ENCODE data around the gene GJB1.

DNA sequence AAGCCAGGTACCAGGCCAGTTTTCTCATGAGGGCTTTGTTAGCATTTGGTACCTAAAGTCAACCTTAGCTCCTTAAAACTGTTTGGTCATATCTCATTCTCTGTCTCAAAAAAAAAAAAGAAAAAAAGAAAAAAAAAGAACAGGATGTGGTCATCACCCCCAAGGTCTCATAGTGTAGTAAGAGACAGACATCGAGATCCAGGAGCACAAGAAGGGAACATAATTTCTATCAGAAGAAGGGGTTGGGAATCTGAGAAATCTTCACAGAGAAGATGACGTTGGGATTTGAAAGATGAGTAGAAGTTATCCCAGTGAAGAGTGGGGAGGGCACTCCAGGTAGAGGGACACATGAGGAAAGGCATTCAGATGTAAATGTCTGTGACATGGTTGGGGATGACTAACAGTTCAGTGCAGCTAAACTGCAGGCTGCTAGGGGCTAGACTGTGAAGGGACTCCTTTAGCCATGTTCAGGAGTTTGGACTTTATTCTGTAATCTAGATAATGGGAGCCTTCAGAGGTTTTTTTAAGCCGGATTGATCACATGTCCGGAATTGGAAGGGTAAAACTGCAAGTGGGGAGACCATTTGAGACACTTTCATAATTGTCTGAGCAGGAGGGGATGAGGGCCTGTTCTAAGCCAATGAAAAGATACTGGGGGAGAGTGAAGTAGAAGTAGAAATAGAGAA lies 26.9 kb upstream of the GJB1 start:
- TF ChIP-seq, protein P1, sequence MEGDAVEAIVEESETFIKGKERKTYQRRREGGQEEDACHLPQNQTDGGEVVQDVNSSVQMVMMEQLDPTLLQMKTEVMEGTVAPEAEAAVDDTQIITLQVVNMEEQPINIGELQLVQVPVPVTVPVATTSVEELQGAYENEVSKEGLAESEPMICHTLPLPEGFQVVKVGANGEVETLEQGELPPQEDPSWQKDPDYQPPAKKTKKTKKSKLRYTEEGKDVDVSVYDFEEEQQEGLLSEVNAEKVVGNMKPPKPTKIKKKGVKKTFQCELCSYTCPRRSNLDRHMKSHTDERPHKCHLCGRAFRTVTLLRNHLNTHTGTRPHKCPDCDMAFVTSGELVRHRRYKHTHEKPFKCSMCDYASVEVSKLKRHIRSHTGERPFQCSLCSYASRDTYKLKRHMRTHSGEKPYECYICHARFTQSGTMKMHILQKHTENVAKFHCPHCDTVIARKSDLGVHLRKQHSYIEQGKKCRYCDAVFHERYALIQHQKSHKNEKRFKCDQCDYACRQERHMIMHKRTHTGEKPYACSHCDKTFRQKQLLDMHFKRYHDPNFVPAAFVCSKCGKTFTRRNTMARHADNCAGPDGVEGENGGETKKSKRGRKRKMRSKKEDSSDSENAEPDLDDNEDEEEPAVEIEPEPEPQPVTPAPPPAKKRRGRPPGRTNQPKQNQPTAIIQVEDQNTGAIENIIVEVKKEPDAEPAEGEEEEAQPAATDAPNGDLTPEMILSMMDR (IDR thresholded peaks at IDR 0.05), result no peak
- TF ChIP-seq ZFX (IDR thresholded peaks at IDR 0.05; ENCODE audit: borderline replicate concordance), result no peak
